A549 (cell line): ENCODE data around the gene NRG3. TPM values are rescaled to one million over a fixed set of nuclear protein-coding genes. Genes with fewer than 3 reads are reported as not detected.

Experiments used
- ATAC-seq, 2 experiments: fragments of 200-7000 bp in 1 of 2; fragments of >200 bp in 1 of 2; cut with Nextera tagmentation in 1 of 2; cut with Tn5 transposase in 1 of 2; 3 replicates each; pipeline versions ENCODE4 v1.8.0 to v1.9.1; 2018 to 2020; ENCODE audit warnings: mild to moderate bottlenecking in 1 of 2, moderate library complexity in 1 of 2
- CTCF ChIA-PET: fragments of 300-600 bp; sonication (Branson Sonifier 250); formaldehyde crosslinking; extraction: SDS; loops from one replicate; lab custom pipeline; 2021; ENCODE audit warnings: antibody characterized with exemption, inconsistent platforms; lab: Yijun Ruan, JAX
- POLR2A ChIA-PET: fragments of 350-600 bp; formaldehyde crosslinking; extraction: SDS; loops from one replicate; lab custom pipeline; 2021; ENCODE audit warnings: antibody characterized with exemption, inconsistent platforms; lab: Yijun Ruan, JAX
- DNase-seq, 2 experiments: peaks; one replicate each; pipeline versions ENCODE4 v3.0.0 to v3.0.0-alpha.2; 2011 to 2016; ENCODE audit warnings: low read depth in 1 of 2, low spot score in 1 of 2
- FAIRE-seq: peaks from 2 replicates; lab custom pipeline; 2011; peaks lifted over from hg19 to GRCh38; lab: Jason Lieb, UNC
- H3K27ac ChIP-seq, 2 experiments: fragments of >200 bp; sonication (Bioruptor Twin); formaldehyde crosslinking; 3 replicates each; pipeline ENCODE4 v1.5.1; 2016 to 2017
- H3K4me1 ChIP-seq: fragments of >200 bp; sonication (Bioruptor Twin); formaldehyde crosslinking; 3 replicates; pipeline ENCODE4 v1.6.1; 2016
- H3K4me2 ChIP-seq: fragments of >200 bp; sonication (Bioruptor Twin); formaldehyde crosslinking; 3 replicates; pipeline ENCODE4 v1.6.1; 2016
- H3K4me3 ChIP-seq: fragments of >200 bp; sonication (Bioruptor Twin); formaldehyde crosslinking; 3 replicates; pipeline ENCODE4 v1.5.1; 2016
- H3K9me3 ChIP-seq: fragments of >200 bp; sonication (Bioruptor Twin); formaldehyde crosslinking; 3 replicates; pipeline ENCODE4 v1.6.1; 2016
- CBX2 ChIP-seq: fragments of 200-600 bp; sonication (generic); IDR thresholded peaks from 2 replicates; pipeline ENCODE4 v1.6.1; 2016; ENCODE audit warnings: low read depth, mild to moderate bottlenecking, borderline replicate concordance
- E2F6 ChIP-seq: IDR thresholded peaks from 2 replicates; pipeline ENCODE4 v1.6.1; 2012; ENCODE audit warnings: low read depth, borderline replicate concordance
- EHF ChIP-seq: fragments of 250-450 bp; sonication (Bioruptor Pico); IDR thresholded peaks from 2 replicates; pipeline ENCODE4 v1.5.0; 2020; ENCODE audit warnings: mild to moderate bottlenecking
- EHMT2 ChIP-seq: fragments of 200-600 bp; sonication (generic); IDR thresholded peaks from 2 replicates; pipeline ENCODE4 v1.6.1; 2016; ENCODE audit warnings: antibody characterized with exemption, low read depth, mild to moderate bottlenecking, moderate library complexity
- ELK1 ChIP-seq: fragments of 150-350 bp; IDR thresholded peaks from 2 replicates; pipeline ENCODE4 v1.6.1; 2014; ENCODE audit warnings: low read depth, mild to moderate bottlenecking, low read length
- EP300 ChIP-seq, 2 experiments: fragments of >200 bp; sonication (Bioruptor Twin); formaldehyde crosslinking; IDR thresholded peaks; 2 replicates in 1 of 2; 3 replicates in 1 of 2; pipeline ENCODE4 v1.6.1; 2016 to 2017
- ESRRA ChIP-seq: fragments of 150-350 bp; IDR thresholded peaks from 2 replicates; pipeline ENCODE4 v1.6.1; 2014; ENCODE audit warnings: mild to moderate bottlenecking, low read length, borderline replicate concordance
- FOSL2 ChIP-seq, 2 experiments: fragments of 450-650 bp in 1 of 2; fragments of >200 bp in 1 of 2; sonication (Bioruptor Twin) in 1 of 2; formaldehyde crosslinking; IDR thresholded peaks; 2 replicates each; pipeline versions ENCODE4 v1.5.0 to v1.6.1; 2016 to 2020; ENCODE audit warnings: mild to moderate bottlenecking in 1 of 2, moderate library complexity in 1 of 2
- FOXS1 ChIP-seq: fragments of 250-450 bp; sonication (Bioruptor Pico); IDR thresholded peaks from 2 replicates; pipeline ENCODE4 v1.5.0; 2020; ENCODE audit warnings: mild to moderate bottlenecking, moderate library complexity
- HMGXB4 ChIP-seq: fragments of 250-450 bp; sonication (Bioruptor Pico); IDR thresholded peaks from 2 replicates; pipeline ENCODE4 v1.5.0; 2021; ENCODE audit warnings: mild to moderate bottlenecking, moderate library complexity, borderline replicate concordance
- JUN ChIP-seq, 2 experiments: fragments of >200 bp; sonication (Bioruptor Twin); formaldehyde crosslinking; IDR thresholded peaks; 2 replicates in 1 of 2; 3 replicates in 1 of 2; pipeline ENCODE4 v1.6.1; 2016 to 2017
- KDM1A ChIP-seq: fragments of 200-600 bp; sonication (generic); IDR thresholded peaks from 2 replicates; pipeline ENCODE4 v1.6.1; 2016; ENCODE audit warnings: low read depth, mild to moderate bottlenecking
- NFE2L2 ChIP-seq: fragments of 150-350 bp; conservative IDR thresholded peaks from 2 replicates; pipeline ENCODE4 v1.6.1; 2014; ENCODE audit warnings: low read length
- RARB ChIP-seq: fragments of 250-450 bp; sonication (Bioruptor Pico); IDR thresholded peaks from 2 replicates; pipeline ENCODE4 v1.8.0; 2021; ENCODE audit warnings: mild to moderate bottlenecking, moderate library complexity
- SMC3 ChIP-seq: fragments of >200 bp; sonication (Bioruptor Twin); formaldehyde crosslinking; IDR thresholded peaks from 3 replicates; pipeline ENCODE4 v1.6.1; 2018; ENCODE audit warnings: inconsistent platforms
- SREBF2 ChIP-seq: fragments of 450-650 bp; IDR thresholded peaks from 2 replicates; pipeline ENCODE4 v1.6.1; 2014; ENCODE audit warnings: mild to moderate bottlenecking, moderate library complexity
- ZC3H11A ChIP-seq: fragments of 450-650 bp; IDR thresholded peaks from 2 replicates; pipeline ENCODE4 v1.6.1; 2014; ENCODE audit warnings: antibody characterized with exemption, mild to moderate bottlenecking
- ZNF302 ChIP-seq: fragments of 250-450 bp; sonication (Bioruptor Pico); IDR thresholded peaks from 2 replicates; pipeline ENCODE4 v1.9.0; 2021; ENCODE audit warnings: inconsistent platforms, mild to moderate bottlenecking, moderate library complexity
- ZSCAN20 ChIP-seq: fragments of 250-450 bp; sonication (Bioruptor Pico); IDR thresholded peaks from 2 replicates; pipeline ENCODE4 v1.8.0; 2022; ENCODE audit warnings: mild to moderate bottlenecking, moderate library complexity
- WGBS: methylation state at CpG from one replicate; pipeline ENCODE4 v1.1.6; 2017; ENCODE audit errors: missing lambda C conversion rate; 5-methylcytosine and 5-hydroxymethylcytosine counted together
- polyA plus RNA-seq, 4 experiments: library from polyadenylated mRNA; depleted of rRNA in 3 of 4; stranded (reverse); fragments of >200 nt; fragmentation: RNase III in 1 of 4; extraction: RNeasy Plus Mini Kit Qiagen cat#74134 plus additional on column Dnase treatment in 1 of 4; gene quantifications; 2 replicates in 3 of 4; 3 replicates in 1 of 4; pipeline ENCODE4 v1.2.3, GENCODE V29; 2011 to 2017
- TF ChIP-seq, protein P1 (sequence below): fragments of >200 bp; sonication (Bioruptor Twin); formaldehyde crosslinking; IDR thresholded peaks from 3 replicates; pipeline ENCODE4 v1.6.1; 2016
- TF ChIP-seq, protein P2 (sequence below): fragments of 450-650 bp; IDR thresholded peaks from 2 replicates; pipeline ENCODE4 v1.6.1; 2014; ENCODE audit warnings: antibody characterized with exemption

NRG3 gene
- polyA plus RNA-seq, 2 of the 4 experiments (the other 2 are of a cell fraction) = not detected

GRCh38 chr10:82240408-82240807, 365.4 kb downstream of the NRG3 start:
- Histone ChIP-seq H3K4me1 (no peaks in the 10 kb centered on the region), H3K27ac (no peak overlapping the region), H3K4me2 (no peak overlapping the region), H3K9me3 (0 out of 3 replicates have a peak, but pooled peaks cover 7% of the 10 kb centered on the region), H3K4me3 (no peak overlapping the region)
- WGBS = 4% methylated on average over 3 of the region's 3 CpGs
- no peak for ATAC-seq
- ChIA-PET CTCF (no interaction called here), POLR2A (no interaction called here)
- no peak for DNase-seq
- TF ChIP-seq E2F6 (no peak), ZSCAN20 (no peak), RARB (CRISPR knock-in tag) (no peak), SMC3 (no peak), ELK1 (no peak), ESRRA (no peak), HMGXB4 (CRISPR knock-in tag) (no peak), FOXS1 (no peak), ZC3H11A (no peak), ZNF302 (no peak), EP300 (IDR thresholded peaks at IDR 0.05) (no peak), SREBF2 (no peak), NFE2L2 (no peak), KDM1A (no peak), EHMT2 (no peak)
- TF ChIP-seq, protein P1, sequence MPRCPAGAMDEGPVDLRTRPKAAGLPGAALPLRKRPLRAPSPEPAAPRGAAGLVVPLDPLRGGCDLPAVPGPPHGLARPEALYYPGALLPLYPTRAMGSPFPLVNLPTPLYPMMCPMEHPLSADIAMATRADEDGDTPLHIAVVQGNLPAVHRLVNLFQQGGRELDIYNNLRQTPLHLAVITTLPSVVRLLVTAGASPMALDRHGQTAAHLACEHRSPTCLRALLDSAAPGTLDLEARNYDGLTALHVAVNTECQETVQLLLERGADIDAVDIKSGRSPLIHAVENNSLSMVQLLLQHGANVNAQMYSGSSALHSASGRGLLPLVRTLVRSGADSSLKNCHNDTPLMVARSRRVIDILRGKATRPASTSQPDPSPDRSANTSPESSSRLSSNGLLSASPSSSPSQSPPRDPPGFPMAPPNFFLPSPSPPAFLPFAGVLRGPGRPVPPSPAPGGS = no peak
- TF ChIP-seq, all 56 proteins: peak for 0
- FAIRE-seq = no peak

DNA sequence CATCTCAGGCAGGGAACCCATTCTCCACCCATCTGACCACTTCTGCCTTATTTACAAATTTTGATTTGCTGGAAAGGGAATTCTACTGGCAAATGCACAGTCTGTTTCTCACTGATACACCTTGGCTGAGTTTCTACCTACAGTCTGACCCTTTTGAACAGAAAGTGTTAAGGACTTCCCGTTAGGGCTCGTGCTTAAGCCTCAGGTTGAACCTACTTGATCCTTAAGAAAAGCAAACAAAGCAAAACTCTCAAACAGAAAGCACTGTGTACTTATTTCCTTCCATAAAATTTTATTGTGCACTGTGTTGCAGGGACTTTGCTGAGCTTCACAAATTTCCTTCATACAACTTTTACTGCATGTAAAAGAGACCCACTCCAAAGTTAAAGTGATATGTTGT, 367.8 kb downstream of the NRG3 start:
- no peak overlapping the region for H3K27ac ChIP-seq
- CTCF ChIA-PET = no interaction called here
- TF ChIP-seq EHF (CRISPR knock-in tag) = no peak
- no peak for TF ChIP-seq CBX2
- TF ChIP-seq, protein P1 = no peak
- TF ChIP-seq, all 56 proteins: peak for 0
- H3K4me1 ChIP-seq = no peaks in the 10 kb centered on the region
- FAIRE-seq = no peak
- H3K4me3 ChIP-seq = no peak overlapping the region
- 6% methylated on average over 2 of the region's 2 CpGs for WGBS
- ATAC-seq = no peak
- POLR2A ChIA-PET = no interaction called here
- DNase-seq = no peak
- 0 out of 3 replicates have a peak, but pooled peaks cover 7% of the 10 kb centered on the region for H3K9me3 ChIP-seq
- no peak overlapping the region for H3K4me2 ChIP-seq

DNA sequence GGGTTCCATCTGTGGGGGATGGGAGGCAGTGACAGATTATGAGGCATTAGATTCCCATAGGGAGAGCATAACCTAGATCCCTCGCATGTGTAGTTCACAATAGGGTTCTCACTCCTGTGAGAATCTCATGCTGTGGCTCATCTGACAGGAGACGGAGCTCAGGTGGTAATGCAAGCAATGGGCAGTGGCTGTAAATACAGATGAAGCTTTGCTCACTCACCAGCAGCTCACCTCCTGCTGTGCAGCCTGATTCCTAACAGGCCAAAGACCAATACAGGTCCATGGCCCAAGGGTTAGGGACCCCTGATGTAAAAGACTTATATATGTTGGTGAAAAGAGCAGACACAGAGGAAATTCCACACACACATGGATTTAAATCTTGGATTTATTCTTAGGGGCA, 370.2 kb downstream of the NRG3 start:
- DNase-seq (no peak), ATAC-seq (no peak), FAIRE-seq (no peak)
- Histone ChIP-seq H3K9me3 (0 out of 3 replicates have a peak, but pooled peaks cover 7% of the 10 kb centered on the region), H3K4me2 (no peak overlapping the region), H3K27ac (no peak overlapping the region), H3K4me1 (no peaks in the 10 kb centered on the region), H3K4me3 (no peak overlapping the region)
- CTCF ChIA-PET = no interaction called here
- TF ChIP-seq JUN (IDR thresholded peaks at IDR 0.05) (no peak), FOSL2 (IDR thresholded peaks at IDR 0.05) (no peak), FOSL2 (CRISPR knock-in tag; IDR thresholded peaks at IDR 0.05) (no peak)
- TF ChIP-seq, protein P2, sequence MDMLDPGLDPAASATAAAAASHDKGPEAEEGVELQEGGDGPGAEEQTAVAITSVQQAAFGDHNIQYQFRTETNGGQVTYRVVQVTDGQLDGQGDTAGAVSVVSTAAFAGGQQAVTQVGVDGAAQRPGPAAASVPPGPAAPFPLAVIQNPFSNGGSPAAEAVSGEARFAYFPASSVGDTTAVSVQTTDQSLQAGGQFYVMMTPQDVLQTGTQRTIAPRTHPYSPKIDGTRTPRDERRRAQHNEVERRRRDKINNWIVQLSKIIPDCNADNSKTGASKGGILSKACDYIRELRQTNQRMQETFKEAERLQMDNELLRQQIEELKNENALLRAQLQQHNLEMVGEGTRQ = no peak
- POLR2A ChIA-PET = no interaction called here
- 0% methylated on average over 2 of the region's 2 CpGs for whole genome bisulfite sequencing
